DOHH2 (cell line): Measurements from ENCODE around the gene TGFBR3.

Experiments
- H3F3A ChIP-seq: fragments of 200-600 bp; sonication (generic), shearing (Covaris generic); 2 replicates; pipeline ENCODE4 v1.6.0; 2016; ENCODE audit warnings: antibody characterized with exemption, mild to moderate bottlenecking; ENCODE audit not compliant: control insufficient read depth, insufficient read depth
- H3K27ac ChIP-seq: fragments of 200-600 bp; sonication (generic); 2 replicates; pipeline ENCODE4 v1.5.1; 2014; ENCODE audit warnings: low read depth, mild to moderate bottlenecking, low read length, moderate library complexity
- H3K27me3 ChIP-seq: fragments of 200-600 bp; sonication (generic); 2 replicates; pipeline ENCODE4 v1.6.1; 2014; ENCODE audit warnings: mild to moderate bottlenecking, low read length, mixed read lengths; ENCODE audit not compliant: control insufficient read depth
- H3K36me3 ChIP-seq: fragments of 200-600 bp; sonication (generic); 2 replicates; pipeline ENCODE4 v1.6.1; 2014; ENCODE audit warnings: mild to moderate bottlenecking, low read length, moderate library complexity, mixed read lengths; ENCODE audit not compliant: control insufficient read depth
- H3K4me1 ChIP-seq: fragments of 200-600 bp; sonication (generic); 2 replicates; pipeline ENCODE4 v1.6.1; 2014; ENCODE audit warnings: mild to moderate bottlenecking, low read length, mixed read lengths; ENCODE audit not compliant: control insufficient read depth
- H3K4me2 ChIP-seq: fragments of 200-600 bp; sonication (generic); 2 replicates; pipeline ENCODE4 v1.6.0; 2014; ENCODE audit warnings: mild to moderate bottlenecking, low read length, moderate library complexity
- H3K4me3 ChIP-seq: fragments of 200-600 bp; sonication (generic); 2 replicates; pipeline ENCODE4 v1.5.1; 2014; ENCODE audit warnings: mild to moderate bottlenecking, low read length, mixed read lengths
- H3K79me2 ChIP-seq: fragments of 200-600 bp; sonication (generic); 2 replicates; pipeline ENCODE4 v1.6.1; 2014; ENCODE audit warnings: mild to moderate bottlenecking, low read length, mixed read lengths; ENCODE audit not compliant: control insufficient read depth
- H3K9me2 ChIP-seq: fragments of 200-600 bp; sonication (generic); replicated peaks from 2 replicates; pipeline ENCODE4 v1.6.1; 2014; ENCODE audit warnings: mild to moderate bottlenecking, low read length, mixed read lengths; ENCODE audit not compliant: control insufficient read depth
- H3K9me3 ChIP-seq: fragments of 200-600 bp; sonication (generic); 2 replicates; pipeline ENCODE4 v1.6.1; 2014; ENCODE audit warnings: antibody characterized with exemption, low read length, mixed read lengths; ENCODE audit not compliant: control insufficient read depth, insufficient read depth
- H4K20me1 ChIP-seq: fragments of 200-600 bp; sonication (generic); 2 replicates; pipeline ENCODE4 v1.6.0; 2014; ENCODE audit warnings: low read depth, mild to moderate bottlenecking, antibody characterized with exemption, low read length, moderate library complexity; ENCODE audit not compliant: control insufficient read depth, insufficient read depth
- EZH2phosphoT487 ChIP-seq: fragments of 200-600 bp; sonication (generic); IDR thresholded peaks from 2 replicates; pipeline ENCODE4 v1.6.1; 2017; ENCODE audit warnings: borderline replicate concordance, mild to moderate bottlenecking, antibody characterized with exemption, low read length, moderate library complexity, mixed read lengths
- TF ChIP-seq, protein P1 (sequence below): fragments of 200-600 bp; sonication (generic); IDR thresholded peaks from one replicate; pipeline ENCODE4 v1.5.1; 2014; ENCODE audit warnings: antibody characterized with exemption, mild to moderate bottlenecking, low read depth, low read length; ENCODE audit not compliant: poor library complexity, severe bottlenecking

TGFBR3 gene

DNA sequence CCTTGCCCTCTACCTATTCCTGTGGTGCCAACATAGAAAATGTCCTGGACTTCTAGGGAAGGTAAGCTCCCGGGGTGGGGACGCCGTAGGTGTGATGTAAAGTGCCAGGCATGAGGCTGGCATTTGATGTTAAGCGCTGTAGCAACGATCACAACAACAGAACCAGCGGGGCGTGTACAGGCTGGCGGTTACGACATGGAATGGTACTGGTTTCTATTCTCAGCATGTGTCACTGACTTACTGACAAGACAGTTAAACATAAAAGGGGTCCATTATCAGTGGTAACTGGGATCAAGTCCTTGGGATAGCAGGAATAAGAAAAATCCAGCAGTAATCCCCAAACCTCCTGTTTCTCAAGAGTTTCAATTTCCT lies 58.9 kb downstream of the TGFBR3 start:
- no peaks in the 10 kb centered on the region for H4K20me1 ChIP-seq
- no peak overlapping the region for H3K27ac ChIP-seq
- no peak overlapping the region for H3K4me2 ChIP-seq

DNA sequence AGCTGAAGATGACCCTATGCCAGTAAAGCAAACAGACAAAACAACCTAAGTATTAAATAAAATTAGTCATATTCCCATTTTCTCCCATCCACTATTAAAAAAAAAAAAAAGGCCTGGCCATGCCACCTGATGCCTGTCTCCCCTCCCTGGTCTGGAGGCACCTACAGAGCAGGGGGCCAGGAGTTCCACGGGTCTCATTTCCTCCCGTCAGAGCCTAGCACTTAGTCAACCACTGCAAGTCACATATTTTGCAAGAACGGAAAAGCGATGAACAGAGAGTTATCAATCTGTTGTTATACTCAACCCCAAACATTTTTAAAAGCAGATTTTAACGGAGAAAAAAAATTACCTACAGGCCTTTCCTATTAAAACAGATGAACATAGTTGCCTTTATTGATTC lies 59.3 kb downstream of the TGFBR3 start:
- no peaks in the 10 kb centered on the region for H3K9me3 ChIP-seq
- no peaks in the 10 kb centered on the region for H3K36me3 ChIP-seq
- no peaks in the 10 kb centered on the region for H3K4me1 ChIP-seq
- H3K4me2 ChIP-seq, result no peak overlapping the region
- no peaks in the 10 kb centered on the region for H3F3A ChIP-seq
- H3K4me3 ChIP-seq, result no peak overlapping the region
- H4K20me1 ChIP-seq, result no peaks in the 10 kb centered on the region
- no peaks in the 10 kb centered on the region for H3K79me2 ChIP-seq
- H3K27me3 ChIP-seq, result no peaks in the 10 kb centered on the region
- H3K9me2 ChIP-seq, result no peaks in the 10 kb centered on the region
- no peak overlapping the region for H3K27ac ChIP-seq
- TF ChIP-seq, protein P1, sequence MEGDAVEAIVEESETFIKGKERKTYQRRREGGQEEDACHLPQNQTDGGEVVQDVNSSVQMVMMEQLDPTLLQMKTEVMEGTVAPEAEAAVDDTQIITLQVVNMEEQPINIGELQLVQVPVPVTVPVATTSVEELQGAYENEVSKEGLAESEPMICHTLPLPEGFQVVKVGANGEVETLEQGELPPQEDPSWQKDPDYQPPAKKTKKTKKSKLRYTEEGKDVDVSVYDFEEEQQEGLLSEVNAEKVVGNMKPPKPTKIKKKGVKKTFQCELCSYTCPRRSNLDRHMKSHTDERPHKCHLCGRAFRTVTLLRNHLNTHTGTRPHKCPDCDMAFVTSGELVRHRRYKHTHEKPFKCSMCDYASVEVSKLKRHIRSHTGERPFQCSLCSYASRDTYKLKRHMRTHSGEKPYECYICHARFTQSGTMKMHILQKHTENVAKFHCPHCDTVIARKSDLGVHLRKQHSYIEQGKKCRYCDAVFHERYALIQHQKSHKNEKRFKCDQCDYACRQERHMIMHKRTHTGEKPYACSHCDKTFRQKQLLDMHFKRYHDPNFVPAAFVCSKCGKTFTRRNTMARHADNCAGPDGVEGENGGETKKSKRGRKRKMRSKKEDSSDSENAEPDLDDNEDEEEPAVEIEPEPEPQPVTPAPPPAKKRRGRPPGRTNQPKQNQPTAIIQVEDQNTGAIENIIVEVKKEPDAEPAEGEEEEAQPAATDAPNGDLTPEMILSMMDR, result no peak
- no peak for TF ChIP-seq EZH2phosphoT487

More for the DNA sequence above, 58.9 kb downstream of the TGFBR3 start:
- H3K9me2 ChIP-seq, result no peaks in the 10 kb centered on the region
- no peaks in the 10 kb centered on the region for H3K79me2 ChIP-seq
- H3K27me3 ChIP-seq, result no peaks in the 10 kb centered on the region
- H3K4me3 ChIP-seq, result no peak overlapping the region
- H3K4me1 ChIP-seq, result no peaks in the 10 kb centered on the region
- no peaks in the 10 kb centered on the region for H3F3A ChIP-seq
- no peaks in the 10 kb centered on the region for H3K9me3 ChIP-seq
- no peak for TF ChIP-seq EZH2phosphoT487
- TF ChIP-seq, protein P1, result no peak
- no peaks in the 10 kb centered on the region for H3K36me3 ChIP-seq

DNA sequence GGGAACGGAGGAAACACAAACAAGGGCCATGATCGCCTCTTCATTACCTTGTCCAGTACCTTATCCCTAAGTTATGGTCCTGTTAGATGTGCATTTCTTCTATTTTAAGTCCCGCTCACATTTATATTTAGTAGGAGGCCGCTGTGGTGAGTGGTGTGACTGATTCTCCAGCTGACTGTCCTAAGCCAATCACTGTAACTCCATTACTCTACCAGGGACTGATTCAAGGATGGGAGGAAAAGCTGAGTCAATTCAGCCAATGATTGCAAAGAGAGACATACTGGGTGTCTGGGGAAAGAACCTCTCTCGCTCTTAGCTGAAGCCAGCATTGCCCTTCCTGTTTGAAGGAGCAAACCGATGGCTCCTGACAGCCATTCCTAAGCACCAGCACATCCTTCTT lies 59.7 kb downstream of the TGFBR3 start:
- Histone ChIP-seq H3K79me2 (no peaks in the 10 kb centered on the region), H4K20me1 (no peaks in the 10 kb centered on the region), H3K36me3 (no peaks in the 10 kb centered on the region), H3K4me3 (no peak overlapping the region), H3K27me3 (no peaks in the 10 kb centered on the region), H3F3A (no peaks in the 10 kb centered on the region), H3K27ac (no peak overlapping the region), H3K4me1 (no peaks in the 10 kb centered on the region), H3K9me3 (no peaks in the 10 kb centered on the region), H3K9me2 (no peaks in the 10 kb centered on the region), H3K4me2 (no peak overlapping the region)
- no peak for TF ChIP-seq EZH2phosphoT487
- TF ChIP-seq, protein P1, result no peak

DNA sequence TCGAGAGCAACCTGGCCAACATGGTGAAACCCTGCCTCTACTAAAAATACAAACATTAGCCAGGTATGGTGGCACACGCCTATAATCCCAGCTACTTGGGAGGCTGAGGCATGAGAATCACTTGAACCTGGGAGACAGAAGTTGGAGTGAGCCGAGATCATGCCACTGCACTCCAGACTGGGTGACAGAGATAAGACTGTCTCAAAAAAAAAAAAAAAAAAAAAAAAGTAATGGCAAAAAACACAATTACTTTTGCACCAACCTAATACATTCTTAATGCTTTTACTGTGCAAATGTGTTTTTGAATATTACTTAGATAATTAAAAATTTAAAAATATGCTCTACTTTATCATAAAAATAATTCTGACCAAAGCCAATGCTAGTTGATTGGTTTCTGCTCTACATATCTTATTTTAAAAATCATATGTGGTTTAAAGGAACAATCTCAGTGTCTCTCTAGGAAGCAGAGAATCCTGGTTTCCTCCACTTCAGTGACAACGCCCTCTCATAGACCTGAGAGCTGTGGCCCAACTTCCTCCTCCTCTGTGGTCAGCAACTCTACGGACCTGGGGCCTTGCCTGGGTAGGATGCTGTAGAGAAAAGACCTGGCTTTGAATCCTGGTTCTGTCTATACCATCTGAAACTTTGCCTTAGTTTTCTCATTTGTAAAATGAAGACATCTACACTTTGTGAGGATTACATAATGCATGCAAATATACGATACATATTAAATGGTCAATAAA lies 64.7 kb downstream of the TGFBR3 start:
- TF ChIP-seq EZH2phosphoT487, result no peak
- TF ChIP-seq, protein P1, result no peak

More for the DNA sequence above, 64.7 kb downstream of the TGFBR3 start:
- H3K9me3 ChIP-seq, result no peaks in the 10 kb centered on the region
- H3K27me3 ChIP-seq, result no peaks in the 10 kb centered on the region
- no peak overlapping the region for H3K4me2 ChIP-seq
- H3K9me2 ChIP-seq, result no peaks in the 10 kb centered on the region
- no peaks in the 10 kb centered on the region for H3K36me3 ChIP-seq
- no peaks in the 10 kb centered on the region for H3K79me2 ChIP-seq
- H3K27ac ChIP-seq, result no peak overlapping the region
- no peak overlapping the region for H3K4me3 ChIP-seq
- H4K20me1 ChIP-seq, result no peaks in the 10 kb centered on the region
- no peaks in the 10 kb centered on the region for H3F3A ChIP-seq
- H3K4me1 ChIP-seq, result no peaks in the 10 kb centered on the region
